GM12873 (cell line): ENCODE data around the gene HIRIP3.

Source experiments
- TF ChIP-seq, protein P1 (sequence below): IDR thresholded peaks from 2 replicates; pipeline ENCODE4 v1.5.1; 2012; ENCODE audit warnings: low read depth, mild to moderate bottlenecking, moderate library complexity, low read length, control low read depth; ENCODE audit not compliant: insufficient read depth; ENCODE audit errors: missing control alignments

Gene HIRIP3

DNA sequence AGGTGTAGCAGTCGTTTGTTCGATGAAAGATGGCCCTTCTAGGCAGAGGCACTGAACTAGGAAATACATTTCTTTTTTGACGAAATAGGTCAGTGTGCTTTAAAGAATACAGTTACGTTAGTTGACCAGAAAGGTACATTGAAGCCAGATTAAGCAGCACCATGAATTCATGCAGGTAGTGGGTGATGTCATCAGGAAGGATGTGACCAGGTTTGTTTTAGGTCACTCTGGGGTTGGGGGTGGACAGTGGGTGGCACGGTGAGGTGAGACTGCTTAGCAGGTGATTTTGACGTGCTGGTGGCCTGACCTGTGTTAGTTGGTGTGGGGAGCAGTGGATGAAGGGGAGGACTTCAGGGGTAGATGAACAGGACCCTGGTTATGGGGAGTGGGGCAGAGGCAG lies 4.2 kb upstream of the HIRIP3 start:
- TF ChIP-seq, protein P1, sequence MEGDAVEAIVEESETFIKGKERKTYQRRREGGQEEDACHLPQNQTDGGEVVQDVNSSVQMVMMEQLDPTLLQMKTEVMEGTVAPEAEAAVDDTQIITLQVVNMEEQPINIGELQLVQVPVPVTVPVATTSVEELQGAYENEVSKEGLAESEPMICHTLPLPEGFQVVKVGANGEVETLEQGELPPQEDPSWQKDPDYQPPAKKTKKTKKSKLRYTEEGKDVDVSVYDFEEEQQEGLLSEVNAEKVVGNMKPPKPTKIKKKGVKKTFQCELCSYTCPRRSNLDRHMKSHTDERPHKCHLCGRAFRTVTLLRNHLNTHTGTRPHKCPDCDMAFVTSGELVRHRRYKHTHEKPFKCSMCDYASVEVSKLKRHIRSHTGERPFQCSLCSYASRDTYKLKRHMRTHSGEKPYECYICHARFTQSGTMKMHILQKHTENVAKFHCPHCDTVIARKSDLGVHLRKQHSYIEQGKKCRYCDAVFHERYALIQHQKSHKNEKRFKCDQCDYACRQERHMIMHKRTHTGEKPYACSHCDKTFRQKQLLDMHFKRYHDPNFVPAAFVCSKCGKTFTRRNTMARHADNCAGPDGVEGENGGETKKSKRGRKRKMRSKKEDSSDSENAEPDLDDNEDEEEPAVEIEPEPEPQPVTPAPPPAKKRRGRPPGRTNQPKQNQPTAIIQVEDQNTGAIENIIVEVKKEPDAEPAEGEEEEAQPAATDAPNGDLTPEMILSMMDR = no peak

DNA sequence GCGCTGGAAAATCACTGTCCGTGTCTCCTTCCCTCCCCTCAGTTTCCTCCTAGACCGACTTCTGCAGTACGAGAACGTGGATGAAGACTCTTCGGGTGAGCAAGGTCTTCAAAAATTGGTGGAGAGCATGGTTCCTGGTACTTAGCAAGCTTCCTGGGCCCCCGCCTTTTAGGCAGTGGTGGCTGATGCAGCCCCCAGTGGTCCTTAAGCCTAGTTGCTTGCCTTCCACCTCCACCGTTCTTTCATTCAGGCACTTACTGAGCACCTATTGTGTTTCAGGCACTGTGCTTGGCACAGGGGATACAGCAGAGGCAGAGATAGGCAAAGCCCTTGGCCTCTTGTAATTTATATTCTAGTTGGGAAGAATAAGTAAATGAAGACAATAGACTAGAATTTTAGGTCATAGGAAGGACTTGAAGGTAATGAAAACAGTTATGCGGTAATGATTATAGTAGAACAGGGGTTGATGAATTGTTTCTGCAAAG lies 1.4 kb upstream of the HIRIP3 start:
- TF ChIP-seq, protein P1 = peak; percentile 23

DNA sequence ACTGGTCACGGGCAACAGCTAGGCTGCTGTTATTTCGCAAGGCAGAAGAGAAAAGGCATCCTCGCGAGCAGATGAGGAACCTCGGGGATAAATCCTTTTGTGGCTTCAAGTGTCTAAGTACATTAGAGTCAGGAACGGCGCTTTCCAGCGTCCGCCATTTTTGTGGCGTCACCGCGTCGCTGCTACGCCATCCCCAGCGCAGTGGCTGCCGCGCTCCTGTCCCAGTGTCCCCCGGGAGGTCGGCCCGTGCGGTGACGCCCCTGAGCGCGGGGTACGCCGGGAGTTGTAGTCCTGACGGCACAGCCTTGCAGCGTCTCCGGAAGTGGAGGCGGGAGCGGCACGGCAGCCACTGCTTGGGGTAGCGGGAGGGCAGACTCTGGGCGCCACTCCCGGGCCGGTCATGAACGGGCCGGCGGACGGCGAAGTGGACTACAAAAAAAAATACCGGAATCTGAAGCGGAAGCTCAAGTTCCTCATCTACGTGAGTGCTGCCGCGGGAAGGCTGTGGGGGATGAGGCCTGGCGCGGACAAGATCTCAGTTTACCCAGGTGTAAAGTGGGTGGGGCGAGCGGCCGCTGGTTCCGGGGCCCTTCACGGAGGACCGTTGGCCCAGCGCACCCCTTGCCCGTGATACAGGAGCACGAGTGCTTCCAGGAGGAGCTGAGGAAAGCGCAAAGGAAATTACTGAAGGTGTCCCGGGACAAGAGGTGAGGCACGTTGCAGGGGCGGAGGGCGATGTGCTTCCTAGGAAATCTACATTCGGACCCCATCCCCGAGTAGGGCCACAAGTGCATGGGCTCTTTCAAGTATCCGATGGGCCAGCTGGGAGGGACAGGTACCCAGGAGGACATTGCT lies 721 bp upstream of the HIRIP3 start, which contains the start of gene INO80E:
Gene INO80E, plus strand, starts transcription at position 331 of the 855 bp plus-strand sequence. Its CDS starts 70 bp downstream, at position 401.
- TF ChIP-seq, protein P1 = peak; percentile 9

DNA sequence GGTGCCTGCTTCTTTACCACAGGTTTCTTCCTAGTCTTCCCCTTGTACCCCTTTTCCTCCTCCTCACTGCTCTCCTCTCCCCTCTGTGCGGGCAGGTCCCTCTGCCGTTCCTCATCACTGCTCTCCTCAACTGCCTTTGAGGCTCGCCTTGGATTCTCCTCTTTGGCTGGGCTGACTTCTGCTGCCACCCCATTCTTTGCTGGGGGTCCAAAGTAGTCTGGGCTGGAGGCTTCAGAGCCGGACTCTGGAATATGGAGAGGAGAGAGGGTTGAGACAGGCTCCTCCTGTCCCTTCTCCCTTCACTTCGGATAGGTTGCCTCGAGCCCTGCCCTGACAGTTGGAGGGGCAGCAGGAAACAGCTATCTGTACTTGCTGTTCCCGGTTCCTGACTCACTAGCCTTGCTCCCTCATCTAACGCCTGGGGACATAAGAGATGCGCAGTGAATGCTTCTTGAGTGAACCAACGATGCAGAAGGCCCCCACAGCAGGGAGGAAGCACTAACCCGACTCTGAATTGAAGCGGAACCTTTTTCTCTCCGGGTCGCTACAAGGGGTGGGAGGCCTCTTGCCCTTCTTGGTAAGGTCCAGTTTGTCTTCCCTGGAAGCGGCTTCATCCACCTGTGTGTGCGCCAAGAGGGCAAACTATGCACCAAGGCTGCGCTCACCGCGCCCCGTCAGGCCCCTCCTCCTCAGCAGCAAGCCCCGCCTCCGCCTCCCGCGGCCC lies 655 bp downstream of the HIRIP3 start:
- TF ChIP-seq, protein P1 = no peak

DNA sequence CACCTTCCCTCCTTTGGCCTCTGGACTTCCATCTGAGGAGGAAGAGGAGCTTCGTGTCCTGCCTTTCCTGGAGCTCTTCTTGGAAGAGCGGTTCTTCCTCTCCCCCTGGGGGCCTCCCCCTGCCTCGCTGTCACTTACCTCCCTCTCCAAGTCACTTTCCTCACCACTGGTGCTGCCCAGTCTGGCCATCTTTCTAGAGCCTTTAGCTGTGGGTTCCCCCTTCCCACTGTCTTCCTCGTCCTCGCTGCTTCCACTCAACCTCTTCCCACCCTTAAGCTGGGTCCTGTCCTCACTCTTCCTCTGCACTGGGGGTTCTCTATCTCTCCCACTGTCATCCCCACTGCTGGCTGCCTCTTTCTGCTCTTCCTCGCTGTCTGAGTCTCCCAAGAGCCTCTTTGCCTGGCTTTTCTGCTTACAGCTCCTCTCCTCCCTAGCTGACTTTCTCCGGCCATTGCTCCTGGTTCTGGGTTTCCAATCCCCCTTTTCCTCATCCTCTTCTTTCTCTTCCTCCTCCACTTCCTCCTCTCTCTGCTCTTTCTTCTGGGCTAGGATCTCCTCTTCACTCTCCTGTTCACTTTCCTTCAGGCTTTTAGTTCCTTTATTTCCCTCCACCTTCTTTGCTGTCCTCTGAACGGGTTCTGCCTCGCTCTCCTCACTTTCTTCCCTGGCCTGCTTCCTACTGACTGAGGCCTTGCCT lies 1.4 kb downstream of the HIRIP3 start:
- TF ChIP-seq, protein P1 = no peak

DNA sequence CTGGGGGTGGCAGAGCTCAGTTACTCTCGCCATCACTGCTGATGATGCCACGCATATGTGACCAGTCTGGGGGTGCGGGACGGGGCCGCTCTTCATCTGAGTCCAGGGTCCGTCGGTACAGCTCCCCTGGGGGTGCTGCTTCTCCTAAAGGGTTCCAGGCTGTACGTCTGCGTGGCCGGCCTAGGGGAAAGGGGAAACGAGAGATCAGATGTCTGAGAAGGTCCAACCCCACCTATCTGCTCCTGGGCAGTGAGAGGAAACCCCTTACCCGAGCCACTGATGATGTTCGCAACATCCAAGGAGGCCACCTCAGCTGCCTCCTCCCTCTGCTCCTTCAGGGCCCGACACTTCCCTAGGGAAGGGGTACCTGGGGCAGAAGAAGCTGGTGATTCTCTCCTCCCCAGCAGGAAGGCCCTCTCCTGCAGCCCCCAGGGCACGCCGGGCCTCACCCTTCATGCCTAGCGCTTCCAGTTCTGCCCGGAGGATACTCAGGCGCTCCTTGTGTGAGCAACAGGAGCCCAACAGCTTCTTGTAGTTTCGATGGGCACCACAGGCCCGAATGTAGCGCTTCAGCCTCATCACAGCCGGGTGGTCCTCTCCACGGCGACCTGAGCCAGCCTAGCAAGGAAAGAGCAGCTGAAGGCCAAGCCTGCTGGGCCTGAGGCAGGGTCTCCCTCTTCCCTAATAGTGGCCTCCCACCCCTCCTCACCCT lies 2.1 kb downstream of the HIRIP3 start:
- TF ChIP-seq, protein P1 = no peak
